H1 (cell line): ENCODE measurements around the gene FOXL2. TPM values are rescaled to one million over a fixed set of nuclear protein-coding genes. Genes with fewer than 3 reads are reported as not detected.

ENCODE experiments used
- CTCF ChIA-PET: fragments of 300-600 bp; sonication (Branson Sonifier 250); formaldehyde crosslinking; loops from one replicate; lab custom pipeline; 2021; ENCODE audit not compliant: partially characterized antibody; lab: Charles Lee
- POLR2A ChIA-PET: fragments of 300-600 bp; sonication (Branson Sonifier 250); formaldehyde crosslinking; loops from one replicate; lab custom pipeline; 2021; ENCODE audit warnings: inconsistent platforms; ENCODE audit not compliant: partially characterized antibody; lab: Charles Lee
- DNase-seq, 2 experiments: peaks; one replicate each; pipeline versions ENCODE4 v3.0.0 to v3.0.0-alpha.2; 2010 to 2022; ENCODE audit warnings: low spot score in 2 of 2, low read depth in 1 of 2, mixed read lengths in 1 of 2
- FAIRE-seq: peaks from 2 replicates; lab custom pipeline; 2011; peaks lifted over from hg19 to GRCh38; lab: Jason Lieb, UNC
- H2AFZ ChIP-seq: 2 replicates; pipeline ENCODE4 v1.8.1; 2012; ENCODE audit warnings: low read length, inconsistent platforms
- H2AK5ac ChIP-seq: 2 replicates; pipeline ENCODE4 v1.6.1; 2013; ENCODE audit warnings: low read depth, low read length
- H2BK120ac ChIP-seq: replicated peaks from 2 replicates; pipeline ENCODE3; 2013; ENCODE audit warnings: low read depth, low read length, inconsistent platforms
- H2BK12ac ChIP-seq: 2 replicates; pipeline ENCODE4 v1.6.1; 2013; ENCODE audit warnings: low read depth, low read length
- H2BK15ac ChIP-seq: 2 replicates; pipeline ENCODE4 v1.6.1; 2013; ENCODE audit warnings: low read length
- H2BK20ac ChIP-seq: 2 replicates; pipeline ENCODE4 v1.6.1; 2013; ENCODE audit warnings: low read length
- H2BK5ac ChIP-seq: 2 replicates; pipeline ENCODE4 v1.6.1; 2013; ENCODE audit warnings: low read depth, low read length
- H3K14ac ChIP-seq: 2 replicates; pipeline ENCODE4 v1.6.1; 2013; ENCODE audit warnings: inconsistent platforms; ENCODE audit not compliant: insufficient read length
- H3K18ac ChIP-seq: 2 replicates; pipeline ENCODE4 v1.6.1; 2013; ENCODE audit warnings: low read length; ENCODE audit errors: extremely low read depth
- H3K23ac ChIP-seq: 2 replicates; pipeline ENCODE4 v1.6.1; 2013; ENCODE audit warnings: inconsistent platforms; ENCODE audit not compliant: insufficient read length
- H3K23me2 ChIP-seq: 2 replicates; pipeline ENCODE4 v1.6.1; 2013; ENCODE audit warnings: low read depth, low read length
- H3K27ac ChIP-seq: 2 replicates; pipeline ENCODE4 v1.6.1; 2011; ENCODE audit warnings: low read depth, low read length, inconsistent platforms
- H3K27me3 ChIP-seq, 4 experiments: replicated peaks in 1 of 4; 1 replicate in 1 of 4; 2 replicates in 3 of 4; pipeline versions ENCODE4 v1.6.1 to v1.8.1; 2011 to 2013; ENCODE audit warnings: low read length in 3 of 4, mild to moderate bottlenecking in 3 of 4, inconsistent platforms in 2 of 4, mixed read lengths in 2 of 4, moderate library complexity in 1 of 4; ENCODE audit not compliant: control insufficient read depth in 3 of 4, insufficient read depth in 3 of 4; ENCODE audit errors: extremely low read depth in 1 of 4
- H3K36me3 ChIP-seq, 4 experiments: 2 replicates each; pipeline versions ENCODE4 v1.6.1 to v1.8.1; 2011 to 2013; ENCODE audit warnings: mild to moderate bottlenecking in 4 of 4, low read length in 3 of 4, moderate library complexity in 2 of 4, control low read depth in 1 of 4, inconsistent platforms in 1 of 4; ENCODE audit not compliant: insufficient read depth in 4 of 4, control insufficient read depth in 2 of 4
- H3K4ac ChIP-seq: replicated peaks from 2 replicates; pipeline ENCODE3; 2013; ENCODE audit warnings: low read length, low read depth, mixed read lengths, inconsistent platforms; ENCODE audit not compliant: insufficient read length
- H3K4me1 ChIP-seq, 4 experiments: replicated peaks in 1 of 4; 1 replicate in 1 of 4; 2 replicates in 3 of 4; pipeline versions ENCODE4 v1.6.1 to v1.8.1; 2011 to 2013; ENCODE audit warnings: low read length in 3 of 4, inconsistent platforms in 2 of 4, mixed read lengths in 1 of 4; ENCODE audit not compliant: insufficient read depth in 4 of 4, control insufficient read depth in 3 of 4
- H3K4me2 ChIP-seq, 2 experiments: 2 replicates each; pipeline versions ENCODE4 v1.6.1 to v1.8.1; 2011 to 2013; ENCODE audit warnings: low read depth in 2 of 2, low read length in 2 of 2, control low read depth in 1 of 2, inconsistent platforms in 1 of 2, mild to moderate bottlenecking in 1 of 2; ENCODE audit not compliant: insufficient read depth in 1 of 2
- H3K4me3 ChIP-seq, 4 experiments: fragments of 200-600, 300-600 bp in 1 of 4; sonication (generic), shearing (Covaris generic), sonication (Bioruptor Twin) in 1 of 4; 2 replicates each; pipeline versions ENCODE4 v1.5.1 to v1.8.1; 2011 to 2016; ENCODE audit warnings: low read length in 4 of 4, low read depth in 3 of 4, control low read depth in 2 of 4, inconsistent platforms in 2 of 4, mild to moderate bottlenecking in 2 of 4, mixed read lengths in 1 of 4, moderate library complexity in 1 of 4; ENCODE audit not compliant: insufficient read depth in 2 of 4; ENCODE audit errors: extremely low read depth in 1 of 4
- H3K56ac ChIP-seq: replicated peaks from 2 replicates; pipeline ENCODE3; 2013; ENCODE audit warnings: low read depth, mild to moderate bottlenecking, mixed read lengths, low read length, inconsistent platforms; ENCODE audit not compliant: insufficient read length
- H3K79me1 ChIP-seq: 2 replicates; pipeline ENCODE4 v1.6.1; 2013; ENCODE audit warnings: low read depth, low read length, control low read depth
- H3K79me2 ChIP-seq, 2 experiments: 2 replicates each; pipeline versions ENCODE4 v1.6.1 to v1.8.1; 2012 to 2013; ENCODE audit warnings: low read length in 2 of 2, mild to moderate bottlenecking in 2 of 2, inconsistent platforms in 1 of 2; ENCODE audit not compliant: insufficient read depth in 2 of 2, control insufficient read depth in 1 of 2
- H3K9ac ChIP-seq, 4 experiments: replicated peaks in 1 of 4; 1 replicate in 1 of 4; 2 replicates in 3 of 4; pipeline versions ENCODE4 v1.6.1 to v1.8.1; 2011 to 2013; ENCODE audit warnings: low read depth in 3 of 4, low read length in 3 of 4, control low read depth in 2 of 4, mild to moderate bottlenecking in 2 of 4, moderate library complexity in 2 of 4, inconsistent platforms in 1 of 4; ENCODE audit errors: extremely low read depth in 1 of 4
- H3K9me3 ChIP-seq, 2 experiments: 2 replicates each; pipeline versions ENCODE4 v1.6.1 to v1.8.1; 2012 to 2013; ENCODE audit warnings: mild to moderate bottlenecking in 2 of 2, moderate library complexity in 2 of 2, control low read depth in 1 of 2, inconsistent platforms in 1 of 2, low read depth in 1 of 2, low read length in 1 of 2, mixed read lengths in 1 of 2; ENCODE audit not compliant: insufficient read depth in 2 of 2
- H4K20me1 ChIP-seq, 2 experiments: replicated peaks in 1 of 2; 2 replicates each; pipeline versions ENCODE3 to v1.8.1; 2011 to 2013; ENCODE audit warnings: inconsistent platforms in 2 of 2, low read length in 2 of 2, mild to moderate bottlenecking in 1 of 2; ENCODE audit not compliant: insufficient read depth in 2 of 2, control insufficient read depth in 1 of 2
- H4K5ac ChIP-seq: 2 replicates; pipeline ENCODE4 v1.6.1; 2013; ENCODE audit warnings: low read length, low read depth, mixed read lengths, inconsistent platforms; ENCODE audit not compliant: insufficient read length
- H4K8ac ChIP-seq: 2 replicates; pipeline ENCODE4 v1.8.0; 2013; ENCODE audit warnings: mild to moderate bottlenecking, moderate library complexity, low read length, inconsistent platforms; ENCODE audit not compliant: insufficient read depth; ENCODE audit errors: extremely low read depth
- H4K91ac ChIP-seq: replicated peaks from 2 replicates; pipeline ENCODE3; 2013; ENCODE audit warnings: low read length, mixed read lengths, inconsistent platforms; ENCODE audit not compliant: insufficient read length
- CTBP2 ChIP-seq: IDR thresholded peaks from 2 replicates; pipeline ENCODE4 v1.7.0; 2011; ENCODE audit warnings: borderline replicate concordance, mild to moderate bottlenecking, moderate library complexity, mixed read lengths, low read length; ENCODE audit not compliant: insufficient read depth, insufficient read length
- HDAC2 ChIP-seq, 2 experiments: fragments of 300-600 bp in 1 of 2; sonication (generic) in 1 of 2; IDR thresholded peaks; 2 replicates each; pipeline ENCODE4 v1.6.1; 2011 to 2012; ENCODE audit warnings: low read depth in 2 of 2, low read length in 2 of 2, mild to moderate bottlenecking in 2 of 2, moderate library complexity in 2 of 2, borderline replicate concordance in 1 of 2, inconsistent platforms in 1 of 2
- NRF1 ChIP-seq: IDR thresholded peaks from 2 replicates; pipeline ENCODE4 v1.6.1; 2011; ENCODE audit warnings: mild to moderate bottlenecking, low read depth, low read length, improper control_type of control experiment
- RAD21 ChIP-seq, 2 experiments: IDR thresholded peaks in 1 of 2; conservative IDR thresholded peaks in 1 of 2; 2 replicates each; pipeline ENCODE4 v1.6.1; 2011; ENCODE audit warnings: low read depth in 2 of 2, low read length in 2 of 2, improper control_type of control experiment in 1 of 2, inconsistent platforms in 1 of 2, mild to moderate bottlenecking in 1 of 2, moderate library complexity in 1 of 2
- SIN3A ChIP-seq, 2 experiments: IDR thresholded peaks in 1 of 2; conservative IDR thresholded peaks in 1 of 2; 2 replicates each; pipeline ENCODE4 v1.6.1; 2011 to 2012; ENCODE audit warnings: low read length in 2 of 2, improper control_type of control experiment in 1 of 2, low read depth in 1 of 2, mild to moderate bottlenecking in 1 of 2
- TEAD4 ChIP-seq: IDR thresholded peaks from 2 replicates; pipeline ENCODE4 v1.6.1; 2012; ENCODE audit warnings: low read depth, low read length, inconsistent platforms, mixed read lengths
- polyA plus RNA-seq, 7 experiments: library from polyadenylated mRNA; depleted of rRNA in 3 of 7; stranded (reverse) in 5 of 7; unstranded in 2 of 7; fragments of >200 nt in 5 of 7; fragments of 200-250 nt in 2 of 7; gene quantifications; 1 replicate in 5 of 7; 2 replicates in 1 of 7; 4 replicates in 1 of 7; pipeline versions ENCODE4 v1.2.1 to v1.2.3, GENCODE V29; 2011 to 2013; ENCODE audit warnings: missing spikeins in 2 of 7, mixed read lengths in 2 of 7
- total RNA-seq: library from RNA; stranded (reverse); fragmentation: NEBNext Ultra II Directional; extraction: Animal tissue kit (Norgen Biotek cat#: 25700); gene quantifications from 2 replicates; pipeline ENCODE4 v1.2.1, GENCODE V29; 2021
- TF ChIP-seq, protein P1 (sequence below), 3 experiments: IDR thresholded peaks; 1 replicate in 2 of 3; 2 replicates in 1 of 3; pipeline versions ENCODE4 v1.5.1 to v1.6.1; 2011; ENCODE audit warnings: low read length in 3 of 3, mild to moderate bottlenecking in 3 of 3, inconsistent platforms in 2 of 3, low read depth in 1 of 3, moderate library complexity in 1 of 3; ENCODE audit not compliant: insufficient read depth in 1 of 3; ENCODE audit errors: control extremely low read depth in 1 of 3

Gene FOXL2
- total and polyA plus RNA-seq, 2 of the 8 experiments (the other 6 are each of a cell fraction or from before 2014, with no cell fraction given) = 0.59 to 2.4 TPM

GRCh38 chr3:138909904-138910303, 37.0 kb downstream of the FOXL2 start:
- Histone ChIP-seq H3K9ac (no peak overlapping the region), H3K14ac (no peak overlapping the region), H2BK20ac (no peak overlapping the region), H2BK120ac (no peak overlapping the region), H3K4me3 (no peak overlapping the region), H3K4ac (no peak overlapping the region), H3K23me2 (no peaks in the 10 kb centered on the region; the same call in 1 of the 2 replicates), H3K27me3 (no peaks in the 10 kb centered on the region), H3K56ac (no peak overlapping the region), H2BK15ac (no peak overlapping the region), H2AK5ac (no peak overlapping the region), H3K27ac (no peak overlapping the region), H3K79me2 (no peaks in the 10 kb centered on the region), H3K79me1 (no peaks in the 10 kb centered on the region), H3K36me3 (no peaks in the 10 kb centered on the region), H3K23ac (no peak overlapping the region), H4K20me1 (no peaks in the 10 kb centered on the region), H4K5ac (no peak overlapping the region), H2BK12ac (no peak overlapping the region), H4K8ac (no peak overlapping the region), H2AFZ (no peak overlapping the region), H3K18ac (no peak overlapping the region), H3K4me2 (no peak overlapping the region), H3K4me1 (0 out of 7 replicates have a peak, but pooled peaks cover 0 to 2% (median 0%) of the 10 kb centered on the region in 4 experiments), H2BK5ac (no peak overlapping the region), H3K9me3 (no peaks in the 10 kb centered on the region), H4K91ac (no peak overlapping the region)
- POLR2A ChIA-PET = interaction anchor here (0.6 kb wide), 1 partner anchor 61 kb away, joined by 4 read pairs; no protein-coding TSS in a partner anchor
- TF ChIP-seq RAD21 (IDR thresholded peaks at IDR 0.05 in 1 of 2, conservative IDR thresholded peaks at IDR 0.05 in 1 of 2; ENCODE audit: low read depth in 2 of 2, low read length in 2 of 2) (peak in 1 of 2 experiments; percentile 21; a peak in 1 of 4 replicates), SIN3A (conservative IDR thresholded peaks at IDR 0.05 in 1 of 2, IDR thresholded peaks at IDR 0.05 in 1 of 2; ENCODE audit: low read depth in 1 of 2, low read length in 2 of 2) (no peak), CTBP2 (no peak), TEAD4 (no peak), HDAC2 (IDR thresholded peaks at IDR 0.05; ENCODE audit: borderline replicate concordance in 1 of 2, low read depth in 2 of 2, low read length in 2 of 2) (no peak), NRF1 (no peak)
- TF ChIP-seq, protein P1, sequence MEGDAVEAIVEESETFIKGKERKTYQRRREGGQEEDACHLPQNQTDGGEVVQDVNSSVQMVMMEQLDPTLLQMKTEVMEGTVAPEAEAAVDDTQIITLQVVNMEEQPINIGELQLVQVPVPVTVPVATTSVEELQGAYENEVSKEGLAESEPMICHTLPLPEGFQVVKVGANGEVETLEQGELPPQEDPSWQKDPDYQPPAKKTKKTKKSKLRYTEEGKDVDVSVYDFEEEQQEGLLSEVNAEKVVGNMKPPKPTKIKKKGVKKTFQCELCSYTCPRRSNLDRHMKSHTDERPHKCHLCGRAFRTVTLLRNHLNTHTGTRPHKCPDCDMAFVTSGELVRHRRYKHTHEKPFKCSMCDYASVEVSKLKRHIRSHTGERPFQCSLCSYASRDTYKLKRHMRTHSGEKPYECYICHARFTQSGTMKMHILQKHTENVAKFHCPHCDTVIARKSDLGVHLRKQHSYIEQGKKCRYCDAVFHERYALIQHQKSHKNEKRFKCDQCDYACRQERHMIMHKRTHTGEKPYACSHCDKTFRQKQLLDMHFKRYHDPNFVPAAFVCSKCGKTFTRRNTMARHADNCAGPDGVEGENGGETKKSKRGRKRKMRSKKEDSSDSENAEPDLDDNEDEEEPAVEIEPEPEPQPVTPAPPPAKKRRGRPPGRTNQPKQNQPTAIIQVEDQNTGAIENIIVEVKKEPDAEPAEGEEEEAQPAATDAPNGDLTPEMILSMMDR (IDR thresholded peaks at IDR 0.05; ENCODE audit: control extremely low read depth in 1 of 3, insufficient read depth in 1 of 3, low read depth in 1 of 3, low read length in 3 of 3) = peak in 1 of 3 experiments; percentile 10; a peak in 1 of 4 replicates
- no peak for DNase-seq
- no peak for FAIRE-seq
- CTCF ChIA-PET = interaction anchor here (0.8 to 4.5 kb wide), 10 partner anchors 11 to 315 kb away, joined by 3 to 20 read pairs (median 4); no protein-coding TSS in a partner anchor
